ENCODE measurements around the gene PDSS2.

DNA sequence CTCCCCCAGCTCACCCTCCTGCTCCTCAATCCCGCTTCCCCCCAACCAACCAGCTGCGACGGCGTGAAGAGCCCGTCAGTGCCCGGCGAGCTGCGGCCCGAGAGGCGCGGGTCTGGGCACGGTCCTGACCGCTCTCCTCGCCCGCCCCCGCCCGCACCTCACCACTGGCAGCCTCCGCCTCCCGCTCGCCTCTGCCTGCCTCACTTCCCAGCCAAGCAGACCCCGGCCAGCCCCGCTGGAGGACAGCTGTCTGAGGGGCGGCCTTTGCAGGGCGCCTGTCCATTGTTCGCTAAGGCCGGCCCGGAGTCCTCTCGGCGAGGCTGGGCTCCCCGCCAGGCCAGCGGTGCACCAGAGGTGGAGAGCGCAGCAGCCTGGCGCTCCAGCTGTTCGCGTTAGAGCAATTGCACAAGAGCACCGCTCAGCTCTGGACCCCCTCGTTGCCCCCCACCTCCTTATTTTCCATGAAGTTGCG is 31.8 kb upstream of the PDSS2 start:
- TF ChIP-seq CTCF (IDR thresholded peaks at IDR 0.05; ENCODE audit: poor library complexity, severe bottlenecking), result peak; percentile 11
- no peak for TF ChIP-seq SMC3 (conservative IDR thresholded peaks at IDR 0.05; ENCODE audit: poor library complexity)
- TF ChIP-seq POLR2AphosphoS5 (IDR thresholded peaks at IDR 0.05), result no peak
- peak; percentile 9 for TF ChIP-seq EP300 (conservative IDR thresholded peaks at IDR 0.05; ENCODE audit: poor library complexity, severe bottlenecking)
- TF ChIP-seq RAD21 (conservative IDR thresholded peaks at IDR 0.05), result peak; percentile 18
- no peak for TF ChIP-seq EZH2 (IDR thresholded peaks at IDR 0.05; ENCODE audit: borderline replicate concordance, insufficient read depth, low read length, poor library complexity, severe bottlenecking)
